ENCODE data around the gene TLE6. TPM values are rescaled to one million over a fixed set of nuclear protein-coding genes. Genes with fewer than 3 reads are reported as not detected.

The TLE6 gene
- total and polyA plus RNA-seq, 2 of the 13 experiments (the other 11 are each of a cell fraction or from before 2014, with no cell fraction given), result 0.24 to 5.5 TPM

DNA sequence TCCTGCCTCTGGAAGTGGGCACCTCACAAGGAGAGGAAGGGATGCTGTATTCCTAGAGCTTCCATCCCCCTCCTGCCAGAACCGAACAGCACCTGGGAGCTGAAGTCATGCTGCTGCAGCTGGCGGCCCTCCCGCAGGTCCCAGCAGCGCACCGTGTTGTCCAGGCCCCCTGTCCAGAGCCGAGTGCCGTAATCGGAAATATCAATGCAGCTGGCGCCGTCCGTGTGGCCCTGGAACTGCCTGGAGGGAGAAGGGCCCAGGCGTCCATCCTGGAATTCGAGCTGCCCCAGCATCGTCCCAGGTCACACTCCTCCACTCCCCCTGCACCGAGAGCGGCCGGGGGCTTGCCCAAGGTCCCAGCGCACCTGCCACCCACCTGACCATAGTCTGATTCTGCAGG is 28.0 kb downstream of the TLE6 start:
- Histone ChIP-seq H3K27ac (ENCODE audit: extremely low read length, insufficient read depth, low read length) (no peak overlapping the region), H2AFZ (ENCODE audit: low read length) (no peak overlapping the region), H3K79me2 (ENCODE audit: insufficient read depth, low read length) (no peaks in the 10 kb centered on the region), H4K20me1 (ENCODE audit: insufficient read depth, low read length) (no peaks in the 10 kb centered on the region), H3K4me2 (ENCODE audit: low read depth, low read length) (no peak overlapping the region), H3K9me3 (ENCODE audit: low read length) (no peaks in the 10 kb centered on the region), H3K36me3 (replicated peaks in 1 of 2; ENCODE audit: control insufficient read depth in 1 of 2, insufficient read depth in 2 of 2, low read length in 2 of 2) (no peaks in the 10 kb centered on the region), H3K4me3 (replicated peaks in 1 of 3; ENCODE audit: insufficient read depth in 1 of 3, low read depth in 2 of 3, low read length in 3 of 3) (no peak overlapping the region), H3K27me3 (ENCODE audit: control insufficient read depth in 1 of 2, insufficient read depth in 2 of 2, low read length in 2 of 2) (peaks cover 0 to 5% of the 10 kb centered on the region in 2 experiments; a peak in 2 of 5 replicates), H3K9ac (ENCODE audit: insufficient read depth, low read depth, low read length) (no peak overlapping the region), H3K4me1 (ENCODE audit: insufficient read depth, low read length) (peaks cover 9% of the 10 kb centered on the region)
- ChIA-PET POLR2A (no interaction called here), CTCF (ENCODE audit: low intra/inter-chr PET ratio, low total read pairs) (no interaction called here)
- no peak for ATAC-seq
- no peak for TF ChIP-seq POLR2G (IDR thresholded peaks at IDR 0.05; ENCODE audit: low read depth, low read length)
- TF ChIP-seq, protein P1, sequence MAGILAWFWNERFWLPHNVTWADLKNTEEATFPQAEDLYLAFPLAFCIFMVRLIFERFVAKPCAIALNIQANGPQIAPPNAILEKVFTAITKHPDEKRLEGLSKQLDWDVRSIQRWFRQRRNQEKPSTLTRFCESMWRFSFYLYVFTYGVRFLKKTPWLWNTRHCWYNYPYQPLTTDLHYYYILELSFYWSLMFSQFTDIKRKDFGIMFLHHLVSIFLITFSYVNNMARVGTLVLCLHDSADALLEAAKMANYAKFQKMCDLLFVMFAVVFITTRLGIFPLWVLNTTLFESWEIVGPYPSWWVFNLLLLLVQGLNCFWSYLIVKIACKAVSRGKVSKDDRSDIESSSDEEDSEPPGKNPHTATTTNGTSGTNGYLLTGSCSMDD (CRISPR knock-in tag; IDR thresholded peaks at IDR 0.05), result no peak
- no peak for TF ChIP-seq HHEX (CRISPR knock-in tag; IDR thresholded peaks at IDR 0.05)
- no peak for TF ChIP-seq ZNF484 (CRISPR knock-in tag; IDR thresholded peaks at IDR 0.05; ENCODE audit: borderline replicate concordance, low read depth)
- TF ChIP-seq, protein P2, sequence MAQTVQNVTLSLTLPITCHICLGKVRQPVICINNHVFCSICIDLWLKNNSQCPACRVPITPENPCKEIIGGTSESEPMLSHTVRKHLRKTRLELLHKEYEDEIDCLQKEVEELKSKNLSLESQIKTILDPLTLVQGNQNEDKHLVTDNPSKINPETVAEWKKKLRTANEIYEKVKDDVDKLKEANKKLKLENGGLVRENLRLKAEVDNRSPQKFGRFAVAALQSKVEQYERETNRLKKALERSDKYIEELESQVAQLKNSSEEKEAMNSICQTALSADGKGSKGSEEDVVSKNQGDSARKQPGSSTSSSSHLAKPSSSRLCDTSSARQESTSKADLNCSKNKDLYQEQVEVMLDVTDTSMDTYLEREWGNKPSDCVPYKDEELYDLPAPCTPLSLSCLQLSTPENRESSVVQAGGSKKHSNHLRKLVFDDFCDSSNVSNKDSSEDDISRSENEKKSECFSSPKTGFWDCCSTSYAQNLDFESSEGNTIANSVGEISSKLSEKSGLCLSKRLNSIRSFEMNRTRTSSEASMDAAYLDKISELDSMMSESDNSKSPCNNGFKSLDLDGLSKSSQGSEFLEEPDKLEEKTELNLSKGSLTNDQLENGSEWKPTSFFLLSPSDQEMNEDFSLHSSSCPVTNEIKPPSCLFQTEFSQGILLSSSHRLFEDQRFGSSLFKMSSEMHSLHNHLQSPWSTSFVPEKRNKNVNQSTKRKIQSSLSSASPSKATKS (CRISPR knock-in tag; IDR thresholded peaks at IDR 0.05), result no peak
- TF ChIP-seq, protein P3, sequence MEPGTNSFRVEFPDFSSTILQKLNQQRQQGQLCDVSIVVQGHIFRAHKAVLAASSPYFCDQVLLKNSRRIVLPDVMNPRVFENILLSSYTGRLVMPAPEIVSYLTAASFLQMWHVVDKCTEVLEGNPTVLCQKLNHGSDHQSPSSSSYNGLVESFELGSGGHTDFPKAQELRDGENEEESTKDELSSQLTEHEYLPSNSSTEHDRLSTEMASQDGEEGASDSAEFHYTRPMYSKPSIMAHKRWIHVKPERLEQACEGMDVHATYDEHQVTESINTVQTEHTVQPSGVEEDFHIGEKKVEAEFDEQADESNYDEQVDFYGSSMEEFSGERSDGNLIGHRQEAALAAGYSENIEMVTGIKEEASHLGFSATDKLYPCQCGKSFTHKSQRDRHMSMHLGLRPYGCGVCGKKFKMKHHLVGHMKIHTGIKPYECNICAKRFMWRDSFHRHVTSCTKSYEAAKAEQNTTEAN (CRISPR knock-in tag; conservative IDR thresholded peaks at IDR 0.05), result no peak
- no peak for TF ChIP-seq MED8 (CRISPR knock-in tag; IDR thresholded peaks at IDR 0.05; ENCODE audit: insufficient replicate concordance)
- TF ChIP-seq NR2F2 (IDR thresholded peaks at IDR 0.05; ENCODE audit: borderline replicate concordance, low read depth), result no peak
- TF ChIP-seq RXRB (CRISPR knock-in tag; IDR thresholded peaks at IDR 0.05; ENCODE audit: borderline replicate concordance), result no peak
- no peak for TF ChIP-seq NAIF1 (CRISPR knock-in tag; IDR thresholded peaks at IDR 0.05; ENCODE audit: borderline replicate concordance)
- no peak for TF ChIP-seq ZNF430 (CRISPR knock-in tag; IDR thresholded peaks at IDR 0.05)
- no peak for TF ChIP-seq SMAD3 (CRISPR knock-in tag; IDR thresholded peaks at IDR 0.05)
- TF ChIP-seq, protein P4, sequence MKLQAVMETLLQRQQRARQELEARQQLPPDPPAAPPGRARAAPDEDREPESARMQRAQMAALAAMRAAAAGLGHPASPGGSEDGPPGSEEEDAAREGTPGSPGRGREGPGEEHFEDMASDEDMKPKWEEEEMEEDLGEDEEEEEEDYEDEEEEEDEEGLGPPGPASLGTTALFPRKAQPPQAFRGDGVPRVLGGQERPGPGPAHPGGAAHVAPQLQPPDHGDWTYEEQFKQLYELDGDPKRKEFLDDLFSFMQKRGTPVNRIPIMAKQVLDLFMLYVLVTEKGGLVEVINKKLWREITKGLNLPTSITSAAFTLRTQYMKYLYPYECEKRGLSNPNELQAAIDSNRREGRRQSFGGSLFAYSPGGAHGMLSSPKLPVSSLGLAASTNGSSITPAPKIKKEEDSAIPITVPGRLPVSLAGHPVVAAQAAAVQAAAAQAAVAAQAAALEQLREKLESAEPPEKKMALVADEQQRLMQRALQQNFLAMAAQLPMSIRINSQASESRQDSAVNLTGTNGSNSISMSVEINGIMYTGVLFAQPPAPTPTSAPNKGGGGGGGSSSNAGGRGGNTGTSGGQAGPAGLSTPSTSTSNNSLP (IDR thresholded peaks at IDR 0.05; ENCODE audit: low read depth, low read length), result no peak
- TF ChIP-seq, protein P5, sequence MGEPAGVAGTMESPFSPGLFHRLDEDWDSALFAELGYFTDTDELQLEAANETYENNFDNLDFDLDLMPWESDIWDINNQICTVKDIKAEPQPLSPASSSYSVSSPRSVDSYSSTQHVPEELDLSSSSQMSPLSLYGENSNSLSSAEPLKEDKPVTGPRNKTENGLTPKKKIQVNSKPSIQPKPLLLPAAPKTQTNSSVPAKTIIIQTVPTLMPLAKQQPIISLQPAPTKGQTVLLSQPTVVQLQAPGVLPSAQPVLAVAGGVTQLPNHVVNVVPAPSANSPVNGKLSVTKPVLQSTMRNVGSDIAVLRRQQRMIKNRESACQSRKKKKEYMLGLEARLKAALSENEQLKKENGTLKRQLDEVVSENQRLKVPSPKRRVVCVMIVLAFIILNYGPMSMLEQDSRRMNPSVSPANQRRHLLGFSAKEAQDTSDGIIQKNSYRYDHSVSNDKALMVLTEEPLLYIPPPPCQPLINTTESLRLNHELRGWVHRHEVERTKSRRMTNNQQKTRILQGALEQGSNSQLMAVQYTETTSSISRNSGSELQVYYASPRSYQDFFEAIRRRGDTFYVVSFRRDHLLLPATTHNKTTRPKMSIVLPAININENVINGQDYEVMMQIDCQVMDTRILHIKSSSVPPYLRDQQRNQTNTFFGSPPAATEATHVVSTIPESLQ (CRISPR knock-in tag; conservative IDR thresholded peaks at IDR 0.05), result no peak
- TF ChIP-seq PRMT3 (CRISPR knock-in tag; IDR thresholded peaks at IDR 0.05; ENCODE audit: borderline replicate concordance, low read depth), result no peak
- in situ Hi-C loops (cut with HindIII; ENCODE audit: extremely low pct_ligation_motif_present, low pct_unique_long_range_greater_than_20kb) (no loop called here), intact Hi-C loops (cut with micrococcal nuclease; ENCODE audit: unreplicated experiment) (no loop called here)
- BruUV-seq (replicated peaks), result no TSS peak
- WGBS (ENCODE audit: low lambda C conversion rate), result 48% methylated on average over 8 of the region's 18 CpGs
- no peak for DNase-seq (ENCODE audit: low spot score)
- no peak for FAIRE-seq

Measured in HepG2 (cell line).